SK-N-SH (cell line): ENCODE measurements around the gene EFEMP2.

Experiments used
- CHD2 ChIP-seq: fragments of 150-350 bp; IDR thresholded peaks from 2 replicates; pipeline ENCODE4 v1.6.1; 2018; ENCODE audit warnings: low read length; ENCODE audit not compliant: partially characterized antibody
- CTCF ChIP-seq: fragments of 200-600 bp; sonication (generic); IDR thresholded peaks from 2 replicates; pipeline ENCODE4 v1.6.1; 2017; ENCODE audit warnings: antibody characterized with exemption, mild to moderate bottlenecking, moderate library complexity
- FOXM1 ChIP-seq: IDR thresholded peaks from 2 replicates; pipeline ENCODE4 v1.4.0; 2012; ENCODE audit warnings: low read depth, mild to moderate bottlenecking
- PBX3 ChIP-seq: IDR thresholded peaks from 2 replicates; pipeline ENCODE4; 2012
- SMC3 ChIP-seq: IDR thresholded peaks from 2 replicates; pipeline ENCODE4 v1.6.1; 2012; ENCODE audit warnings: low read depth, low read length, improper control_type of control experiment
- TCF12 ChIP-seq: IDR thresholded peaks from 2 replicates; pipeline ENCODE4 v1.4.0; 2012
- YY1 ChIP-seq: IDR thresholded peaks from 2 replicates; pipeline ENCODE4 v1.4.0; 2012; ENCODE audit warnings: low read depth, mild to moderate bottlenecking
- TF ChIP-seq, protein P1 (sequence below): IDR thresholded peaks from 2 replicates; pipeline ENCODE4 v1.6.1; 2012; ENCODE audit warnings: mild to moderate bottlenecking, low read depth, low read length, moderate library complexity

- no peak for TF ChIP-seq TCF12
- TF ChIP-seq CTCF: no peak
- TF ChIP-seq SMC3: no peak
- TF ChIP-seq, protein P1, sequence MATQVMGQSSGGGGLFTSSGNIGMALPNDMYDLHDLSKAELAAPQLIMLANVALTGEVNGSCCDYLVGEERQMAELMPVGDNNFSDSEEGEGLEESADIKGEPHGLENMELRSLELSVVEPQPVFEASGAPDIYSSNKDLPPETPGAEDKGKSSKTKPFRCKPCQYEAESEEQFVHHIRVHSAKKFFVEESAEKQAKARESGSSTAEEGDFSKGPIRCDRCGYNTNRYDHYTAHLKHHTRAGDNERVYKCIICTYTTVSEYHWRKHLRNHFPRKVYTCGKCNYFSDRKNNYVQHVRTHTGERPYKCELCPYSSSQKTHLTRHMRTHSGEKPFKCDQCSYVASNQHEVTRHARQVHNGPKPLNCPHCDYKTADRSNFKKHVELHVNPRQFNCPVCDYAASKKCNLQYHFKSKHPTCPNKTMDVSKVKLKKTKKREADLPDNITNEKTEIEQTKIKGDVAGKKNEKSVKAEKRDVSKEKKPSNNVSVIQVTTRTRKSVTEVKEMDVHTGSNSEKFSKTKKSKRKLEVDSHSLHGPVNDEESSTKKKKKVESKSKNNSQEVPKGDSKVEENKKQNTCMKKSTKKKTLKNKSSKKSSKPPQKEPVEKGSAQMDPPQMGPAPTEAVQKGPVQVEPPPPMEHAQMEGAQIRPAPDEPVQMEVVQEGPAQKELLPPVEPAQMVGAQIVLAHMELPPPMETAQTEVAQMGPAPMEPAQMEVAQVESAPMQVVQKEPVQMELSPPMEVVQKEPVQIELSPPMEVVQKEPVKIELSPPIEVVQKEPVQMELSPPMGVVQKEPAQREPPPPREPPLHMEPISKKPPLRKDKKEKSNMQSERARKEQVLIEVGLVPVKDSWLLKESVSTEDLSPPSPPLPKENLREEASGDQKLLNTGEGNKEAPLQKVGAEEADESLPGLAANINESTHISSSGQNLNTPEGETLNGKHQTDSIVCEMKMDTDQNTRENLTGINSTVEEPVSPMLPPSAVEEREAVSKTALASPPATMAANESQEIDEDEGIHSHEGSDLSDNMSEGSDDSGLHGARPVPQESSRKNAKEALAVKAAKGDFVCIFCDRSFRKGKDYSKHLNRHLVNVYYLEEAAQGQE: no peak
- no peak for TF ChIP-seq YY1
- TF ChIP-seq CHD2: no peak
- TF ChIP-seq PBX3: no peak
- TF ChIP-seq FOXM1: no peak
Measured at GRCh38 chr11:65906602-65907001, 34.0 kb upstream of the EFEMP2 start.
